ENCODE data around the gene MLN. TPM values are rescaled to one million over a fixed set of nuclear protein-coding genes. Genes with fewer than 3 reads are reported as not detected.

MLN gene, protein sequence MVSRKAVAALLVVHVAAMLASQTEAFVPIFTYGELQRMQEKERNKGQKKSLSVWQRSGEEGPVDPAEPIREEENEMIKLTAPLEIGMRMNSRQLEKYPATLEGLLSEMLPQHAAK
- total RNA-seq, result not detected in 2 replicates
- long read RNA-seq, result 0 reads

DNA sequence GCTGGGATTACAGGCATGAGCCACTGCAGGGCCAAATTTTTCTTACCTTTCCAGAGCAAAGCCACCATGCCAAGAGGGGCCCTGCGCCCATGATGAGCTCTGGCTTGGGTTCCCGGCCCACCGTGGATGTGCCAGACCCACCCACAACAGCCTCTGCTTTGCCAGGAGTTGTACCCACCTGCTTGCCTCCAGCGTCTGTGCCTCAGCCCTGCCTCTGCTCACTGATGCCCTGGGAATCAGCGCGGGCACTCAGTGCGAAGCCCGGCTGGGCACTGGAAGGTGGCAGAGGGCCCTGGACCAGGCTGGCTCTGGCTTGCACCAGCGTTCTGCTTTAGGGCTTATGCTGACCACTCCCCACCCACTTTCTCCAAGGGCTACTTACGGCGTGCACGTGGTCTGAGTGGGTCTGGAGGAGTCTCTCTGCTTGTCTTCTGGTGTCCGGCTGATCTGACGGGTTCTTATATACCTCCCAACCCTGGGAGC lies at the start of gene MLN:
Gene MLN (minus strand): TSS at position 433 of the 483 bp plus-strand sequence. CDS start 2,840 bp downstream, outside the sequence.
- H3K27me3 Mint-ChIP-seq, result peaks cover 50% of the 10 kb centered on the region
- DNase-seq (ENCODE audit: low spot score, unreplicated experiment), result no peak
- no peak within 1 kb of the TSS for H3K4me3 Mint-ChIP-seq (ENCODE audit: low read depth)
- H3K4me1 Mint-ChIP-seq (ENCODE audit: low read depth), result peaks cover 2% of the 10 kb centered on the region
- no peaks in the 10 kb centered on the region for H3K36me3 Mint-ChIP-seq (ENCODE audit: insufficient read depth)
- no peak within 1 kb of the TSS for H3K27ac Mint-ChIP-seq
- no peak for TF ChIP-seq CTCF (IDR thresholded peaks at IDR 0.05; ENCODE audit: unreplicated experiment)
- no peaks in the 10 kb centered on the region for H3K9me3 Mint-ChIP-seq (ENCODE audit: low read depth)

DNA sequence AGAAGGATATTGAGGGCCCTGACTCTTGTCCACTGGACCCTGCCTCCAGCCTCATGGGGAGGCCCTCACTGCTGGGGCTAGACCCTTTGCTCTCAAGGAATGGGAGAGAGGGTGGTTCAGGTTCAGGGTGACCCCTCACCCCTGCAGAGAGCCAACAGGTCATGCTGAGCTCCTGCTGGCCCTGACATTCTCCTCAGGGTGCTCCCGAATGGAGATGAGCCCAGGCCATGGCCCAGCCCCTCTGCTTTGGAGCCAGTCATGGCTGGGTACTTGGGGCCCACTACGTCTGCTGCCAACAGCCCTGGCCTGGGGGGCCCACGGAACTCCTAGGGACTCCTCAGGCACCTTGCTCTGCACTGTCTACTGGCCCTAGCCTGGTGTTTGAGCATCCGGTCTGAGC lies 49.2 kb upstream of the MLN start:
- no peak for DNase-seq (ENCODE audit: low spot score, unreplicated experiment)
- no peak for TF ChIP-seq CTCF (IDR thresholded peaks at IDR 0.05; ENCODE audit: unreplicated experiment)
- no peak overlapping the region for H3K4me3 Mint-ChIP-seq (ENCODE audit: low read depth)
- peaks cover 13% of the 10 kb centered on the region for H3K4me1 Mint-ChIP-seq (ENCODE audit: low read depth)
- H3K27ac Mint-ChIP-seq, result peak overlapping the region; percentile 33
- H3K36me3 Mint-ChIP-seq (ENCODE audit: insufficient read depth), result no peaks in the 10 kb centered on the region
- peaks cover 15% of the 10 kb centered on the region for H3K27me3 Mint-ChIP-seq
- no peaks in the 10 kb centered on the region for H3K9me3 Mint-ChIP-seq (ENCODE audit: low read depth)

- Mint-ChIP-seq H3K27ac (no peak overlapping the region), H3K9me3 (ENCODE audit: low read depth) (no peaks in the 10 kb centered on the region)
Measured at GRCh38 chr6:33851959-33852358, 48.2 kb upstream of the MLN start.

DNA sequence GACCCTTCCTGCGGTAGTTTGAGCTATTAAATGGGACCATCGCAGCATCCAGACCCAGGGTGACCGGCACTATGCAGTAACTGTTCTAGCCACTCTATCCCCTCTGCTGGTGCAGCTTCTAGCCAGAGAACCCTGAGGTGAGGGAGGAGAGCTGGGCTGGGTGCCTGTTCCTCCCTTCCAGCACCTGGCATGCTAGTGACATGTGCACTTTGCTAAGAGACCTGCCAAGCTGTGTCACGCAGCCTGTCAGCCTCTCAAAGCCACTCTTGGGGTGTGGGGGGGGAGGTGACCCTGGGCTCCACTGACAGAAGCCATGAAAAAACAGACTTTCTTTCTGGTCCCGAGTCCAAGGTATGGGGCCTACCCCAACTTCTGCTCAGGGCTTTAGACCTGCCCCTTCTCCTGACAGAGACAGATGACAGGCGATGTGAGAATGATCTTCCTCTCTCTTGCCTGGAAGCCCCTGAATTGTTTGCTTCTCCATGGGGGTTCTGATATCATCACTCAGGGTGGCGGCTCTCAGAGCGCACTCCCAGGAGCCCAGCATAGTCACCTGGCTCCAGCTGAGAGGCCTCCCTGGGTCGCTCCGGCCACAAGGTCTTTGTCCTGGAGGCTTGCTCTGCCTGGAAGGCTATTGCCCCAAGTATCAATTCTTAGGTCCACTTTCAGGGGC lies 47.2 kb upstream of the MLN start:
- no peak overlapping the region for H3K4me3 Mint-ChIP-seq (ENCODE audit: low read depth)
- H3K4me1 Mint-ChIP-seq (ENCODE audit: low read depth), result peaks cover 13% of the 10 kb centered on the region
- no peak overlapping the region for H3K27ac Mint-ChIP-seq
- peaks cover 16% of the 10 kb centered on the region for H3K27me3 Mint-ChIP-seq
- H3K9me3 Mint-ChIP-seq (ENCODE audit: low read depth), result no peaks in the 10 kb centered on the region
- H3K36me3 Mint-ChIP-seq (ENCODE audit: insufficient read depth), result no peaks in the 10 kb centered on the region
- DNase-seq (ENCODE audit: low spot score, unreplicated experiment), result no peak
- TF ChIP-seq CTCF (IDR thresholded peaks at IDR 0.05; ENCODE audit: unreplicated experiment), result no peak

More at GRCh38 chr6:33851959-33852358, 48.2 kb upstream of the MLN start:
- Mint-ChIP-seq H3K4me1 (ENCODE audit: low read depth) (peaks cover 13% of the 10 kb centered on the region), H3K4me3 (ENCODE audit: low read depth) (no peak overlapping the region), H3K36me3 (ENCODE audit: insufficient read depth) (no peaks in the 10 kb centered on the region), H3K27me3 (peaks cover 16% of the 10 kb centered on the region)
- DNase-seq (ENCODE audit: low spot score, unreplicated experiment), result peak; percentile 20
- peak; percentile 58 for TF ChIP-seq CTCF (IDR thresholded peaks at IDR 0.05; ENCODE audit: unreplicated experiment)

GRCh38 chr6:33850296-33850695 lies 46.5 kb upstream of the MLN start:
- Mint-ChIP-seq H3K27me3 (peaks cover 20% of the 10 kb centered on the region), H3K9me3 (ENCODE audit: low read depth) (no peaks in the 10 kb centered on the region), H3K4me1 (ENCODE audit: low read depth) (peaks cover 12% of the 10 kb centered on the region), H3K36me3 (ENCODE audit: insufficient read depth) (no peaks in the 10 kb centered on the region), H3K4me3 (ENCODE audit: low read depth) (no peak overlapping the region), H3K27ac (no peak overlapping the region)
- TF ChIP-seq CTCF (IDR thresholded peaks at IDR 0.05; ENCODE audit: unreplicated experiment), result no peak
- no peak for DNase-seq (ENCODE audit: low spot score, unreplicated experiment)

Data from progenitor cell of endocrine pancreas (in vitro differentiated cells).